ENCODE data around the gene ATOH8.

The ATOH8 gene

DNA sequence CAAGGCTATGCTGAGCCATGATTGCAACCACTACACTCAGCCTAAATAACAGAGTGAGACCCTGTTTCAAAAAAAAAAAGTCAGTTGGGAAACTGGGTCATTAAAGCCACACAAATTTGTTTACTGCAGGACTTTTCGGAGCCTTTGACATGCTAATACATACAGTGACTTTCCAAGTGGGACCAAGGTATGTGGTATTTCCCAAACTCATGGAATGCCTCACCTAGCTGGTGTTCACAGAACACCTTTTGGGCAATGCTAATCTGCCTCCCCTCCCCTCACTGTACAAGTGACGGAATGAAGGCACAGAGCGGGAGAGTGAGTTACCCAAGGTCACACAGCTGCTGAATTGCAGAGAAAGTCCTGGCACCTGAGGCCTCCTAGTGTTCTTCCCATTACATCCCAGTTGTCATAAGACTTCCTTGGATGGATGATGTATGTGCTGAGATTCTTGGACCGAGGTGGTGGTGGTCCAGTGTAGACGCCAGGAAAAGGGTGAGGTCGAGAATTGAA is 30.7 kb downstream of the ATOH8 start:
- peaks cover 8% of the 10 kb centered on the region; the same call in 1 of the 2 replicates for H3K4me1 ChIP-seq (ENCODE audit: insufficient read depth, low read length)

DNA sequence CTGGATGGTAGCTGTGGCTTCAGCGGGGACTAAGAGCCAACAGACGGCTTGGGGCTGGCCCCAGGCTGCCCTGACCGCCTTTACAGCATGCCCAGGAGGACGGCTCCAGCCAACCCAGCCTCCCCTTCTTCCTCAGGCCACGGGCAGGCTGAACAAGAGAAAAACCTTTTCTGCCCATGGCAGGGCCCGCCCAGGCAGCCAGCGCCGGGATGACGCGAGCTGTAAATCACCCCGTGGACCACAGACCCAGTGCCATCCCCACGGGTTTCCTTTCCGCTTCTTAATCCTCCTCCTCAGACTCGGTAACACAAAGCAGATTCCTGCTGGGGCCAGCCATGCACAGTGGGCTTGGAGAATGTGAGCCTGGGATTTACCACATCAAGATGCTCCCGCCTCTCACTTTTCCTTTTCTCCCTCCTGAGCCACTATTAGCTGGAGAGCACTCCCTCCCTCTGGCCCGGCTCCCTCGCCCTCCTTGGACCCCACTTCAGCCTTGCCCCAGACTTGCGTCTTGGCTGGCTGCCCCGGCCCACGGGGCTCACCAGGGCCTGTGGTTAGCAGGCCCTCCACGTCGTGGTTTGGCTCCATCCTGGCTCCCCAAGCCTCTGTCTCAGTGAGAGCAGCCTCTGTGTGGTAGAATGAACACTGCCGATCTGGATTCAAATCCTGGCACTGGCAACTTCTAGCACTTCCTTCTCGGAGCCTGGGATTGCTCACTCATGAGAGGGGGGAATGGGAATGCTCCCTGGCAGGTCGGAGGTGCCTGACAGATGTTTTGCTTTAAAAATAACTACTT is 31.4 kb downstream of the ATOH8 start:
- no peaks in the 10 kb centered on the region for H3K9me3 ChIP-seq (ENCODE audit: control insufficient read depth, insufficient read depth, low read length)
- H3K36me3 ChIP-seq (ENCODE audit: insufficient read depth, low read length): no peaks in the 10 kb centered on the region
- peaks cover 8% of the 10 kb centered on the region; the same call in 1 of the 2 replicates for H3K4me1 ChIP-seq (ENCODE audit: insufficient read depth, low read length)
- H3K9ac ChIP-seq (ENCODE audit: low read depth, low read length): no peak overlapping the region

More for the DNA sequence above, 30.7 kb downstream of the ATOH8 start:
- H3K36me3 ChIP-seq (ENCODE audit: insufficient read depth, low read length): no peaks in the 10 kb centered on the region
- H3K9me3 ChIP-seq (ENCODE audit: control insufficient read depth, insufficient read depth, low read length): no peaks in the 10 kb centered on the region
- H3K9ac ChIP-seq (ENCODE audit: low read depth, low read length): no peak overlapping the region

DNA sequence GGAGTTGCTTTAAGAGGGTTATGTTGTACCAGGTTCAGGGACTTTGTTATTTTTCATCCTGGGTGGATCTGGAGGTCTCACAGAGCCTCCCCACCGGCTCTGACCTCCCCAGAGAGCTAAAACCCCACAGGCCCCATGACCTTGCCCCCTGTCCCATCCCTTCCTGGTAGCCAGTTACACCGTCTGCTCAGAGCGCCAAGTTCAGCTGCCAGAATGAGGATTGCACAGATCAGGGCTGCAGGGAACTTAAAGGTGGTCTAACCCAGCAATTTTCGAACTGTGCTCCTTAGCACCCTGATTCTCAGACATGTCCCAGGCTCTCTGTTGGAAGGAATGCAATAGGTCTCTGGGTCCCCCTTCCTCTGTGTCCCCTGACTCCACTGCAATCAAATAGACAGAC is 32.1 kb downstream of the ATOH8 start:
- Histone ChIP-seq H3K9ac (ENCODE audit: low read depth, low read length) (no peak overlapping the region), H3K36me3 (ENCODE audit: insufficient read depth, low read length) (no peaks in the 10 kb centered on the region), H3K9me3 (ENCODE audit: control insufficient read depth, insufficient read depth, low read length) (no peaks in the 10 kb centered on the region), H3K4me1 (ENCODE audit: insufficient read depth, low read length) (peaks cover 8% of the 10 kb centered on the region; the same call in 1 of the 2 replicates)

DNA sequence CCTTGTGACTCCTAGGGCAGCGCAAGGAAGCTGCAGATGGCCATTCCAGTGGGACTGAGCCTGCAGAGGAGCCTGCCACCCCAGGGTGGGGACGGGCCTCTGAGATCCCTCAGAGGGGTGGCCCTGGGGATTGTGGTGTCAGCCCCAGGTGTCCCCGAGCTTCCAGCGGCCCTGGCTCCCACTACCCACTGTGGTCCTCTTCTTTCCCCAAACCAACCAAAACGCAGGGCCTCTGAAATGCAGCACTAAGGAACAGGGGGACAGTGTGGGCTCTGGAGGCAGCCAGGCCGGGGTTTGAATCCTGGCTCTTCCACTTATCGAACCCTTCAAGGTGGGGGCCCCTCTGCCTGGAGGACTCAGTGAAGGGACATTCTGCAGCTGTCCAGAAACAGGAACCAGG is 32.7 kb downstream of the ATOH8 start:
- no peak overlapping the region for H3K9ac ChIP-seq (ENCODE audit: low read depth, low read length)
- no peaks in the 10 kb centered on the region for H3K9me3 ChIP-seq (ENCODE audit: control insufficient read depth, insufficient read depth, low read length)
- peaks cover 8% of the 10 kb centered on the region; the same call in 1 of the 2 replicates for H3K4me1 ChIP-seq (ENCODE audit: insufficient read depth, low read length)
- no peaks in the 10 kb centered on the region for H3K36me3 ChIP-seq (ENCODE audit: insufficient read depth, low read length)

DNA sequence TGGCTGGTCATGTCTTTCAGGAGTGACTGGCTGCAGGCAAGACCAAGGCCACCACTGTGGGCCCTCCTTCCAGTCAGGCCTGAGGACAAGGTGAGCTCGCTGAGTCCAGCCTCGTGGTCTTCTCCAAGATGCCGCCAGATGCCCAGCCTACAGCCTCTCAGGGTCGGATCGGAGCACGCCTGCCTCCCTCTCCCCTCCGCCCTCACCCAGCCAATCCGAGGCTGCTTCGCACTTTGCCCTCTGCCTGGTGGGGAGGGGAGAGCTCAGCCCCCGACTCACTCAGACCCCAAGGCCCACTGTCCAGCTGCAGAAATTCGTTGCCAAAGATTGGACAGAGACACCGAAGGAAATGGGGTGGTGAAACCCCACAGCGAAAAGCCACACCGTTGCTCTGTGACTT is 33.1 kb downstream of the ATOH8 start:
- H3K36me3 ChIP-seq (ENCODE audit: insufficient read depth, low read length): no peaks in the 10 kb centered on the region
- H3K9me3 ChIP-seq (ENCODE audit: control insufficient read depth, insufficient read depth, low read length): no peaks in the 10 kb centered on the region

DNA sequence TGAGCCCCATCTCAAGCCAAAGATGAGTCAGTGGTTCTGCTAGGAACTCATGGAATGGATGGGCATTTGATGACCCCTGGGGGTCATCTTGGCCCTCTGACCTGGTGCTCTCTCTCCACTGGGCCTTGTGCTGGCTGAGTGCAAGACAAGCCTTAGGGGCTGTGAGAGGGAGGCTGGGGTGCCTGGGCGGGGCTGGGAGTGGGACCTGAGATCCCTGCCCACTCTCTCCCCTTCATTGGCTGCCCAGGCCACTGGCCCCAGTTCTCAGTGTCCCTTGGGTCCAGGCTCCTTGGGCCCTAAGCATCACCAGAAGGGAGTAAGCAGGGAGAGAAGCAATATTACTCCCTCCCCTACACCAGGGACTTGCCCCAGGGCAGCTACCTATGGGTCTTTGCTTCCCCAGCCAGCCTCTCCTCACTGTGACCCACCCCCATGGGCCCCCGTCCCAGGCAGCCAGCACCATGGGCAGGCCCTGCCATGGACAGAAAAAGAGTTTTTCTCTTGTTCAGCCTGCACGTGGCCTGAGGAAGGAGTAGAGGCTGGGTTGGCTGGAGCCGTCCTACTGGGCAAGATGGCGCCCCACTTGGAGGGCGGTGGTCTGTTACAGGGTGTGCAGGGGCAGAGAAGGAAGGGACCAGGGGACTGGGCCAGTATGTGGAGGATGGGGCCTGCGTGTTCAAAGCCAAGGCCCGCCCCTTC is 33.6 kb downstream of the ATOH8 start:
- H3K9me3 ChIP-seq (ENCODE audit: control insufficient read depth, insufficient read depth, low read length): no peaks in the 10 kb centered on the region
- H3K4me1 ChIP-seq (ENCODE audit: insufficient read depth, low read length): peaks cover 8% of the 10 kb centered on the region; the same call in 1 of the 2 replicates
- no peak overlapping the region for H3K9ac ChIP-seq (ENCODE audit: low read depth, low read length)
- H3K36me3 ChIP-seq (ENCODE audit: insufficient read depth, low read length): no peaks in the 10 kb centered on the region

More for the DNA sequence above, 33.1 kb downstream of the ATOH8 start:
- H3K4me1 ChIP-seq (ENCODE audit: insufficient read depth, low read length): peaks cover 8% of the 10 kb centered on the region; the same call in 1 of the 2 replicates
- H3K9ac ChIP-seq (ENCODE audit: low read depth, low read length): no peak overlapping the region

DNA sequence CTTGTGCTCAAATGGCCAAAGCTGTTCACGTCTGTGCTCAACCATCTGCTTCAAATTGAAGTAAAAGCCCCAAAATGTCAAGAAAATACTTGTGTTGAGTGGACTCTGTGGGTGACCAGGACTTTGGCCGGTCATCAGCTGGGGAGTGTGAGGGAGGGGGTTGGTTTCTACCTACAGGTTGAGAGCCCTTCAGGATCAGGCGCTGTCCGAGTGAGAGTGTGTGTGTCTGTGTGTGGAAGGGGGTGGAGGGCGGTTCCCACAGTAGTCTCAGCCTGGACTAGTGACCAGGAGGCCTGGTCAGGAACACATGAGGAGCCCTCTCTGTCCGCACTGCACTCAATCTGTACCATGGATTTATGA is 34.2 kb downstream of the ATOH8 start:
- Histone ChIP-seq H3K9me3 (ENCODE audit: control insufficient read depth, insufficient read depth, low read length) (no peaks in the 10 kb centered on the region), H3K9ac (ENCODE audit: low read depth, low read length) (no peak overlapping the region), H3K36me3 (ENCODE audit: insufficient read depth, low read length) (no peaks in the 10 kb centered on the region), H3K4me1 (ENCODE audit: insufficient read depth, low read length) (peaks cover 8% of the 10 kb centered on the region; the same call in 1 of the 2 replicates)

DNA sequence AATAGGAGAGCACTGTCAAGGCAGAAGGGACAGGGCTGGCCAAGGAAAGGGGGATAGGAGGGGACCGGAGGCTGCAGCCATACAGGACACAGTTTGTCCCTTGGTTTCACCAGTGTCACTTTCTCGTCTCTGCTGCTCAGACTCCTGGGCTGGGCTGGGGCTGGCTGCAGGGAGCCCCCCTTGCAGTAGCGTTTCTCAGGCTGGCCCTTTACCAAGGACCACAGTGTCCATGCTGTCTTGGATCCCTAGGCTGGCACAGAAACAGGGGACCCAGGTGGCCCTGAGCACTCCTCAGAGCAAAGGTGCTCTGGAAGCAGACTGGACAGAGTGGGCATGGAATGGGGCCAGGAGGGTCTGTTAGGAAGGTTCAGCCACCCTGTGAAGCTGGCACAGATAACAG is 34.8 kb downstream of the ATOH8 start:
- Histone ChIP-seq H3K4me1 (ENCODE audit: insufficient read depth, low read length) (peaks cover 8% of the 10 kb centered on the region; the same call in 1 of the 2 replicates), H3K9ac (ENCODE audit: low read depth, low read length) (no peak overlapping the region), H3K9me3 (ENCODE audit: control insufficient read depth, insufficient read depth, low read length) (no peaks in the 10 kb centered on the region)

DNA sequence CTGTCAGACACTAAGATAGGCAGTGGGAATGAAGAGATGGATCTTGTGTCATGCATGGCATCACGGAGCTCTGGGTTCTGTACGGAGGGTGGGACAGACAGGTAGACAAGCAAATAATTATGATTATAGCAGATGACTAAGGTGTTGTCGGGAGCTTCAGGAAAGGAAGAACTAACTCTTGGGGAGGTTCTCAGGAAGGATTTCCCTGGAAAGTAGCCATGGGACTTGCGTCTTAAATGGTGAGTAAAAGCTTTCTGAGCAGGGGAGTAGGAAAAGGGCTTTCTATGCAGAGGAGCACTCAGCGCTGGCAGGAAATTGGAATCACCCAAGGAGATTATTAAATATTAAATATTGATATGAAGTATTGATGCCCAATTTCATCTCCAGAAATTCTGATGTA is 35.5 kb downstream of the ATOH8 start:
- H3K36me3 ChIP-seq (ENCODE audit: insufficient read depth, low read length): no peaks in the 10 kb centered on the region
- H3K9ac ChIP-seq (ENCODE audit: low read depth, low read length): no peak overlapping the region
- H3K4me1 ChIP-seq (ENCODE audit: insufficient read depth, low read length): 0 out of 2 replicates have a peak, but pooled peaks cover 4% of the 10 kb centered on the region
- no peaks in the 10 kb centered on the region for H3K9me3 ChIP-seq (ENCODE audit: control insufficient read depth, insufficient read depth, low read length)

More for the DNA sequence above, 34.8 kb downstream of the ATOH8 start:
- H3K36me3 ChIP-seq (ENCODE audit: insufficient read depth, low read length): no peaks in the 10 kb centered on the region

DNA sequence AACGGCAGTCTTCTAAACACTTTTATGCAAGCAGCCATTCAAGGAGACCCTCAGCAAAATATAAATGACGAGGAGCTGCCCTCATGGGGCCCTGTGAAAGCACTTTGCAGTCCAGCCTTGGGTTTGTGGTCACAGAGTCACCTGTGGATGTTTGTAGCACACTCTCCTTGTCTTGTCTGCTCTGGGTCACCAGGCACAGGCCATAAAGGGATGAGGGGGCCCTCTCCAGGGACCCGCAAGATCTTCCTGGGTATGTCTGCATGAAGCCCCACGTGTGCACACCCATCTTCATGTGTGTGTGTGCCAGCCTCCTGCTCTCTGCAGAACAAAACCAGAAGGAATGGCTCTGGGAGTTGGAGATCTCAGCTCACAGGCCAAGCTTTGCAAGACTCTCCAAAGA is 36.2 kb downstream of the ATOH8 start:
- no peaks in the 10 kb centered on the region for H3K9me3 ChIP-seq (ENCODE audit: control insufficient read depth, insufficient read depth, low read length)
- H3K36me3 ChIP-seq (ENCODE audit: insufficient read depth, low read length): no peaks in the 10 kb centered on the region
- no peaks in the 10 kb centered on the region for H3K4me1 ChIP-seq (ENCODE audit: insufficient read depth, low read length)
- no peak overlapping the region for H3K9ac ChIP-seq (ENCODE audit: low read depth, low read length)

DNA sequence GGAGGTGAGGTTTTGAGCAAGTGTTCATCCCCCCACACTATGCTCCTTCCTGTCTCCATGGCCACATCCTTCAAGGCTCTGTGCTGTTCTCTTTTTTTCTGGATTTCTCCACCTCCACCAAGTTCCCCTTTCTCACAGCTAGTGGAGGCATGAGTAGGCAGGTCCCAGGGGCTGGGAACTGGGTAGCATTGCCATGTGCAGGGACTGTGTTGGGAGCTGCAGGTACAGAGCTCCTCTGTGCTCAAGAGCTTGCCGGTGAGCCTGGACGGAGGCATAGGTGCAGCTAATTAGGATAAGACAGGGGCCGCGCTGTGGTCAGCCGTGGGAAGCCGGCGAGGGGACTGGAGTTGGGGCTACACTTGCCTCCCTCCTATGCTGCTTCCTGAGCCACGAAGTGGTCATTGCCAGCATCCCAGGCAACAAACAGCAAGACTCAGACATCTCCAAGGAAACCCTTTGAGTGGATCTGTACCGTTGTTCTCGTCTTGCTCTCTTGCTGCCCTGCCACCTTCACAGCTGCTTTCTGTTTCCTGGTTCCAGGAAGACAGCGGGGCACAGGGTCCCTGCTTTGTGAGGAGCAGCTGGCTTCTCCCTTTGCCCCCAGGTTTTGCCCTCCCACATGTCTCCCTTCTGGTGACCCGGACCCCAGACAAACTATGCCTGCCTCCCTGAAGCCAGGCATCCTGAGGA is 36.9 kb downstream of the ATOH8 start:
- H3K36me3 ChIP-seq (ENCODE audit: insufficient read depth, low read length): no peaks in the 10 kb centered on the region
- H3K9me3 ChIP-seq (ENCODE audit: control insufficient read depth, insufficient read depth, low read length): no peaks in the 10 kb centered on the region

DNA sequence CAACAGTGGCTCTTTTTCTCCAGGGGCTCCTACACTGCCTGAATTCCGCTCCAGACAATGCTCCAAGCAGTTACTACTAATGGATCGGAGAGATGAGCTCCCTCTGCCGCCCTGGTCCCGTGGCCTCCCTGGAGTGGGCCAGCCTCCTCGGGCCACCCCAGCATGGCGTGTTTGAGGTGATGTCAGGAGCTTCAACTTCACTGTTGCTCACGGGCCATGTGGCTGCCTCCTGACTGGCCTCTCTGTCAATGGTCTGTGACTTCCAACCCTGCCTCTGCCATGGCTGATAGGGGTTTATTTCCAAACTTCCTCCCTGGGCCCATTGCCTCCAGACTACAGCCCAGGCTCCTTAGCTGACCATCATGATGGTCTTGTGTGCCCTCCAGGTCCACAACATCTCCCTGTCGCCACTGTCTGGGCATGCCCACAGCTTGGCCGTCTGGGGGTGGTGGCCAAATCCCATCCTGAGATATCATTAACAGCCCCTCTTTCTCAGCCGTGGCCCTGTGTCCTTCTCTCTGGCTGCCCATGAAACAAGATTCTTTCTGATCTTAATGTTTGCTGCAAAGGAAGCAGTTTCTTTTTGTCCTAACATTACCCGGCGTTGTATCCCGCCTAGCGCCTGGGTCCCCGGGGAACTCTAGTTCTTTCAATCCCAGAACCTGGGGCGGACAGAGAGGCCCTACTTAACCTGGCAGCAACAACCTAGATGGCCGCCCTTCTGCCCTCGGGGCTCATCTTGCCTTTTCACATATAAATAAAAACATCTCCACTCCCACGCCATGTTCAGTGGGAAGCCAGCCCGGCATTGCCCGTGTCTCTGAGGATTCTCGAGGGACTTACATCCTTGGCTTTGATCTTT is 38.1 kb downstream of the ATOH8 start:
- H3K36me3 ChIP-seq (ENCODE audit: insufficient read depth, low read length): no peaks in the 10 kb centered on the region
- no peaks in the 10 kb centered on the region for H3K9me3 ChIP-seq (ENCODE audit: control insufficient read depth, insufficient read depth, low read length)
- 0 out of 2 replicates have a peak, but pooled peaks cover 4% of the 10 kb centered on the region for H3K4me1 ChIP-seq (ENCODE audit: insufficient read depth, low read length)
- no peak overlapping the region for H3K9ac ChIP-seq (ENCODE audit: low read depth, low read length)

More for the DNA sequence above, 36.9 kb downstream of the ATOH8 start:
- Histone ChIP-seq H3K9ac (ENCODE audit: low read depth, low read length) (no peak overlapping the region), H3K4me1 (ENCODE audit: insufficient read depth, low read length) (no peaks in the 10 kb centered on the region)

DNA sequence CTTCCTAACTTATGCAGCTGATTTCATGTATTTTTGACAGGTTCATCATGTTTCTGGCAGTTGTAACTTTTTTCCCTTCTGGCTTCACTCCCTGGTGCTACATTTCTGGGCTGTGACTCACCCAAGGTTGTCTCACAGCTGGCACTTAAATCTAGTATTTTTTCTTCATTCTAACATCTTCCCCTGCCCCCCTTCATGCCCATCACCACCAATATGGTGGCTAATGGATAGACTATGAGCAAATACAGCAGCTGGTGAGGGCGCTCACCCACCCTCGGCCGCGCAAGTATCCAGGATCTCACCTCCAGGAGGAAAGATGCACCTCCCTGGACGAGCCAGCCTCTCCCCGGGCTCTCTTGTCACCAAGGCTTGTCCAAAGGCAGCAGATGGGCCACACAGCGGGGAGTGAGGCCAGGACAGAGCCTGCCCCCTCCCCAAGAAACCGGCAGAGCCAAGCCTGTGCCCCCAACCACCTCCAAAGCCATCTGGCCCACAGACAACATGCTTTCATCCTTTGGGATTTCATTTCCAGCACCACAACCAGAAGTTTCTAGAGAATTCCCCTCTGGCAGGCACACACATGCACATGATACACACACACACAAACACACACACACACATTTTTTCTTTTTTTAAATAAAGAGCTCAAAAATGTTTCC is 39.1 kb downstream of the ATOH8 start:
- Histone ChIP-seq H3K4me1 (ENCODE audit: insufficient read depth, low read length) (0 out of 2 replicates have a peak, but pooled peaks cover 4% of the 10 kb centered on the region), H3K9me3 (ENCODE audit: control insufficient read depth, insufficient read depth, low read length) (no peaks in the 10 kb centered on the region), H3K36me3 (ENCODE audit: insufficient read depth, low read length) (no peaks in the 10 kb centered on the region), H3K9ac (ENCODE audit: low read depth, low read length) (no peak overlapping the region)
